ENCODE data around the gene PRKACA.
A peak's percentile ranks its signal among the peaks of the same experiment; 100 is the strongest.

PRKACA gene

GRCh38 chr19:14135985-14136508 is 18.5 kb upstream of the PRKACA start (continued):
- TF ChIP-seq ZNF596 (tag by site-specific recombination; IDR thresholded peaks at IDR 0.05): no peak
- no peak for TF ChIP-seq AEBP2 (tag by site-specific recombination; IDR thresholded peaks at IDR 0.05; ENCODE audit: borderline replicate concordance)
- 0 out of 2 replicates have a peak, but pooled peaks have one; percentile 18 for TF ChIP-seq ZNF76 (tag by site-specific recombination; IDR thresholded peaks at IDR 0.05; ENCODE audit: borderline replicate concordance, low read depth)
- TF ChIP-seq ZNF837 (tag by site-specific recombination; IDR thresholded peaks at IDR 0.05): no peak
- TF ChIP-seq ZNF398 (tag by site-specific recombination; IDR thresholded peaks at IDR 0.05): peak; percentile 43; the same call in 1 of the 2 replicates
- no peak for TF ChIP-seq TSHZ1 (tag by site-specific recombination; IDR thresholded peaks at IDR 0.05; ENCODE audit: borderline replicate concordance)
- 0 out of 2 replicates have a peak, but pooled peaks have one; percentile 18 for TF ChIP-seq HIC1 (tag by site-specific recombination; IDR thresholded peaks at IDR 0.05)
- no peak for TF ChIP-seq ZNF426 (tag by site-specific recombination; IDR thresholded peaks at IDR 0.05)
- no peak for TF ChIP-seq ZNF624 (tag by site-specific recombination; IDR thresholded peaks at IDR 0.05)
- TF ChIP-seq BCL6B (tag by site-specific recombination; IDR thresholded peaks at IDR 0.05): no peak
- TF ChIP-seq ZNF274 (IDR thresholded peaks at IDR 0.05; ENCODE audit: low read length): no peak
- no peak for TF ChIP-seq ZNF274 (tag by site-specific recombination; IDR thresholded peaks at IDR 0.05; ENCODE audit: borderline replicate concordance)
- no peak for TF ChIP-seq ZNF157 (tag by site-specific recombination; IDR thresholded peaks at IDR 0.05)
- no peak for TF ChIP-seq ZNF670 (tag by site-specific recombination; IDR thresholded peaks at IDR 0.05; ENCODE audit: low read depth)
- peak; percentile 63; the same call in 1 of the 2 replicates for TF ChIP-seq ZNF394 (tag by site-specific recombination; IDR thresholded peaks at IDR 0.05; ENCODE audit: borderline replicate concordance)
- TF ChIP-seq ZNF121 (tag by site-specific recombination; IDR thresholded peaks at IDR 0.05): no peak
- TF ChIP-seq YY1 (tag by site-specific recombination; IDR thresholded peaks at IDR 0.05): peak; percentile 46; the same call in 1 of the 2 replicates
- no peak for TF ChIP-seq ZNF610 (tag by site-specific recombination; IDR thresholded peaks at IDR 0.05; ENCODE audit: borderline replicate concordance)
- no peak for TF ChIP-seq ZNF473 (tag by site-specific recombination; IDR thresholded peaks at IDR 0.05)
- TF ChIP-seq ZFP3 (tag by site-specific recombination; IDR thresholded peaks at IDR 0.05; ENCODE audit: low read depth): 0 out of 2 replicates have a peak, but pooled peaks have one; percentile 8
- TF ChIP-seq RBAK (tag by site-specific recombination; IDR thresholded peaks at IDR 0.05): no peak
- no peak for TF ChIP-seq ZNF23 (tag by site-specific recombination; IDR thresholded peaks at IDR 0.05; ENCODE audit: borderline replicate concordance)
- no peak for TF ChIP-seq ZNF404 (tag by site-specific recombination; IDR thresholded peaks at IDR 0.05)
- no peak for TF ChIP-seq SP2 (tag by site-specific recombination; IDR thresholded peaks at IDR 0.05)
- TF ChIP-seq WT1 (tag by site-specific recombination; IDR thresholded peaks at IDR 0.05): no peak
- TF ChIP-seq ZFHX2 (tag by site-specific recombination; conservative IDR thresholded peaks at IDR 0.05): no peak
- TF ChIP-seq KLF9 (tag by site-specific recombination; IDR thresholded peaks at IDR 0.05; ENCODE audit: low read depth): no peak
- TF ChIP-seq ZNF214 (tag by site-specific recombination; IDR thresholded peaks at IDR 0.05; ENCODE audit: borderline replicate concordance): no peak
- peak; percentile 73; the same call in 1 of the 2 replicates for TF ChIP-seq ZFP37 (tag by site-specific recombination; IDR thresholded peaks at IDR 0.05)
- no peak for TF ChIP-seq HOXC10 (CRISPR knock-in tag; IDR thresholded peaks at IDR 0.05)
- no peak; the same call in 1 of the 2 replicates for TF ChIP-seq IKZF3 (tag by site-specific recombination; IDR thresholded peaks at IDR 0.05)

All from HEK293 (cell line).